HG02981 (cell line): ENCODE results near the gene CABLES2.

Source experiments
- ATAC-seq: cut with Tn5 transposase; IDR thresholded peaks from one replicate; pipeline ENCODE4 v1.9.1; 2021; ENCODE audit warnings: mild to moderate bottlenecking, moderate library complexity; ENCODE audit not compliant: unreplicated experiment

Gene CABLES2

DNA sequence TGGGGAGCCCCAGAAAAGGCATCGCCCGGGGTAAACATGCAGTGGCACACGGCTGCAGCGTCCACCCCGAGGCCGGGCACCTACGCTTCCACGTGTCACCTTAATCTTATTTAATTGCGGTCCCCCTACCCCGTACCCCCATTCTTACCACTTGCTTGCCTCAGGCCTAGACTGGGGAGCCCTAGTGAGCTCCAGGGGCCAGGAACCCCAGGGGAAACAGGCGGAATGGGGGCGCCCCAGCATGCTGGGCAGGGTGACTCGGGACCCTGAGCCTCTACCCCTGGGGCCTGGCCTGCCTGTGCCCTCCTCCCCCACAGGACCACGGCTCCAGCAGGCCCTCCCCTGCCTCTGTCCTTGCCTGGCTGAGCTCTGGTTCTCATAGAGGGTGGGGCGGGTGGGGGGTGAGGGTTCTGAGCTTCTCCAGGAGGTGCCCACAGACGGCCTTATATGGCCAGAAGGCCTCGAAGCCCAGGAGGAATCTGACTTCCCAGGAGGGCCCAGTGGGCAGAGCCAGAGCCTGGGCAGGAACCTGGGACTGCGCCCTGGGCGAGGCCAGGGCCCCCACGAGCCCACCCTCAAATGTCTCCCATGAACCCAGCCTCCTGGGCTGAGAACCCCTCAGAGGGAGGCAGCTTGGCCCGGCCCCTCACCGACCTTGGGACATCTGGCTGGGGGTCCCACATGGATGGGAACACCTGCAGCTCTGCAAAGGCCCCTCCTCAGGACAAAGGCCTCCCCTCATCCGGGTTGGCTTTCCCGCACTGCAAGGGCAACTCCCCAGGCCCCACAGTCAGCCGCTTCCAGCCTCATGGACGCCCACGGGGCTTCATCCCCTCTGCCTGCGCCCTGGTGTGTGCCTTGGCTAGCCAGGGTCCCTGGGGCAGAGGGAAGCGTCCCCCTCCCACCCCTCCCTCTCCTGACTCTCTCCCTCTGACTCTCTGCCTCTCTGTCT, 34.8 kb downstream of the CABLES2 start:
- no peak for ATAC-seq

DNA sequence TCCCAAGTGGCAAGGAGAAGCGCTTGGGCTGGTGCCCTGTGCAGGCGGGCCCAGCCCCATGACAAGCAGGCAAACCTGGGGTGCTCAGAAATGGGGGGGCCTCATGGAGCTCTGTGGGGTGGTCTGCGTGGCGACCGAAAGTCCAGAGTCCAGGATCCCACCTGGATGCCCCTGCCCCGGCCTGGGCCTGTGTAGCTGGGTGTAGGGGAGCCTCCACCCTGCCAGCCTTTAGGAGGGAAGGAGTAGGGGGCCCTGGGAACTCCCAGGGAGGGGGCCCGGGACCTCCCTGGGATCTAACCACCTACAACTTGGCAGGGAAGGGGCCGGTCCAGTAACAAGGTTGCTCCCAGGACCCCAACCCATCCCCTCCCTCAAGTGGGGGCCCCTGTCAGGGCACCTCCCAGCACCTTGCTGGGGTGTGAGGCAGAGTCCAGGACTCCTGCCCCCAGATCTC, 35.5 kb downstream of the CABLES2 start:
- no peak for ATAC-seq

GRCh38 chr20:62370807-62371587, 36.1 kb downstream of the CABLES2 start:
- ATAC-seq, result no peak

GRCh38 chr20:62370115-62370806, 36.8 kb downstream of the CABLES2 start:
- no peak for ATAC-seq

- ATAC-seq, result no peak
These were observed 37.3 kb downstream of the CABLES2 start for GRCh38 chr20:62369815-62370114.

DNA sequence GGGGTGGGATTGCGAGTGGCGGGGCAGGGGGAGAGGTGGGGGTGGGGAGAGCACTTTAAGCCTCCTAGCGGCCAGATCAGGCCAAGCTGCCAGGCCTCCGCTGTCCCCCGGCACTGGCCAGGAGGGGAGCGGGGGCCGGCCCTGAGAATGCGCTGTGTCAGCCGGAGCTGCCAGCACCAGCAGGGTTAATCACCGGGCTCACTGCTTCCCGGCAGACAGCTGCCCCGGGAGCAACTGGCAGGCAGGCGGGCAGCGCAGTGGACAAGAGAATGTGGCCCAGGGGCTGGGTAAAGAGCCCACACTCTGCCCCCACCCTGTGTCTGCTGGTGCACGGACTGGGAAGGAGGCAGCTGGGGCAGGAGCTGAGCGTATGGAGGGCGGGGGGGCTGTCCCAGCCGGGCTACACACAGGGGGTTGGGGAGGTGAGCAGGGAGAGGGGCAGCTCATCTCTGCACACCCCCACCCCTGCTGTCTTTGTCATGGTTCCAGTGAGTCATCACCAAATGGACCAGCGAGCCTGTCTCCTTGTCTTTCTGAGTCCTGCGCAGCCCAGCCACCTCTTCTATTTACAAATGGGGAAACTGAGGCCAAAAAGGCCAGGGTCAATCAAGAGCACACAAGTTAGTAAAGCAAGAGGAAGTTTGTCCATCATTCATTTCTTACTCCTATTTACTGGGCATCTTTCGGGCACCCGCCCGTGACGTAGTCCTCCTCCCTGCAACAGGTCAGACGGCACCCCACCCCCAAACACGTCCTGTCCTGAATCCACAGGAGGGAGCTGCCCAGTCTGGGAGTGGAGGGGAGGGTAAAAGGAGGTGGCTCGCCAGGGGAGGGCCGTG, 37.9 kb downstream of the CABLES2 start:
- no peak for ATAC-seq

DNA sequence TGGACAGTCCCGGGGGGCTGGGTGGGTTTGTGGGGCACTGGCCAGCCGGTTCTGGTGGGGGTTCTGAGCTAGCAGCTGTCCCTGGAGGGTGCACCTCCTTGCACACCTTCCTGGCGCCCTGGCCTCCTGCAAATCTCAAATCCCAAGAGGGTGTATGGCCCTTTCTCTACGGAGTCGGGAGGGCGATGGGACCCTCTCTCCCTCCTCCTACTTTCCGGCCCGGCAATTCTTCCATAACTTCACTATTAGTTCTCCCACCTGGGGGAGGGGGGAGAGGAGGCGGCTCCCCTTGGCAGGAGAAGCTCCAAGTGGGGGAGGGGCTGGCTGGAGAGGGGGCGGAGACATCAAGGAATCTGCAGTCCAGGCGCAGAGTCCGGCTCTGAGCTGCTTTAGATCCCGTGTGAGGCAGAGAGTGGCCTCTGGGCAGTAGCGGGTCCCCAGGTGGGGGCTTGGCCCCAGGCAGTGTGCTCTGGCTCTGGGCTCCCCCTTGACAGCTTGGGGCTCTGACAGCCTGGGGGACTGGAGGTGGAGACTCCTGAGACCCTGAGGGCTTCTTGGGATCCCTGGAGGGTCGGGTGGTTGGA, 38.6 kb downstream of the CABLES2 start:
- ATAC-seq, result no peak

- no peak for ATAC-seq
These were observed 39.3 kb downstream of the CABLES2 start for GRCh38 chr20:62367633-62368391.

- ATAC-seq, result no peak
These were observed 39.9 kb downstream of the CABLES2 start, which contains the start of gene LAMA5 for GRCh38 chr20:62367136-62367632. Gene LAMA5 (minus strand): TSS chr20:62367312. CDS start chr20:62367245, 67 bp downstream.

- ATAC-seq, result no peak
These were observed 40.5 kb downstream of the CABLES2 start for GRCh38 chr20:62366370-62367135.

GRCh38 chr20:62365814-62366369, 41.2 kb downstream of the CABLES2 start:
- no peak for ATAC-seq

- ATAC-seq, result no peak
These were observed 42.0 kb downstream of the CABLES2 start for GRCh38 chr20:62364911-62365736.

- ATAC-seq, result no peak
These were observed 42.9 kb downstream of the CABLES2 start for GRCh38 chr20:62363920-62364851.

DNA sequence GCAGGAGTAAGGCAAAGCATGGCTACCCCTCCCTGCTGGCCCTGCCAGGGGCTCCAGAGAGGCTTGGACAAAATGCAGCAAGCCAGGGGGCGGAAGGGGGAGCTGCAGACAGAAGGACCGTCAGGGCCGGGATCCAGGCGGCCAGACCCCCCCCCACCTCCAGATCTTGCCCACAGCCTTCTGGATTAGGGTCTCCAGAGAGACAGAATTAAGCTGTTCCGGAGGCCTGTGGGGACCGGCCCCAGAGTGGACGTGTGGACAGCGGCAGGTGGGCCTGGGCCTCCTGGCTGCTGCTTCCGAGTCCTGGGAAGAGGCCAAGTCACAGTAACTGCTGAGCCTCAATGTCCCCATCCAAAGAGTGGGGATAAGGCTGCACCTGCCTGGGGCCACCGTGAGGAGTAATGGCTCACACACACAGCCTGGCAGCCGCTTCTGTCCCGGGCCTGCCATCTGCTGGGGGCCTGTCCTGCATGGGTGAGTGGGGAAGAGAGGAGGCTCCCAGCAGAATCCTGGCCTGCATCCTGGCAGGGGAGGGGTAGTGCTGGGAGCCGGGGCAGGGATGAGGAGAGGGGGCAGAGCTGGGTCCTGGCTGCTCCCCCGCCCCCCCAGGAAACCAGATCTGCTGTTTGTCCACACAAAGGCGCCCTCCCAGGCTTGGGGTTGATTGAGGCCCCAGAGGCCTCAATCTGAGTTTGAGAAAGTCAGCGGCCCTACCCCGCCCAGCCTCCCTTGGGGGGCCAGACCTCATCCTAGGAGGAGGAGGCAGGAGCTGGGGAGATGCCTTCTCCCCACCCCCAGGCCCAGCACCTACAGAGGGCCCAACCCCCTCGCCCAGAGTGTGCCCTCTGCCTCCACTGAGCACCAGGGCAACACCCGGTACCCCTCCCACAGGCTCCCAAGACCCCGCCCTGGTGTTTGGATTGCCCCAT, 43.8 kb downstream of the CABLES2 start:
- ATAC-seq, result no peak

GRCh38 chr20:62362590-62362940, 44.5 kb downstream of the CABLES2 start:
- ATAC-seq, result no peak
